RKO (cell line): ENCODE measurements around the gene KRTAP21-1.
"Not testable (repeated sequence)": the region's sequence is repeated elsewhere in the genome, so short reads cannot be mapped to it uniquely, and the experiment has no call there.

Experiments
- DNase-seq: peaks from one replicate; pipeline ENCODE4 v3.0.0-alpha.2; 2016; ENCODE audit warnings: low spot score

The KRTAP21-1 gene

GRCh38 chr21:30755328-30755727 lies at the start of gene KRTAP21-1:
Gene KRTAP21-1 (minus strand): TSS chr21:30755428. CDS start chr21:30755378, 50 bp downstream.
- not testable (repeated sequence) for DNase-seq

GRCh38 chr21:30800605-30801004 lies 45.4 kb upstream of the KRTAP21-1 start:
- no peak for DNase-seq

GRCh38 chr21:30793581-30794314 lies 38.5 kb upstream of the KRTAP21-1 start:
- DNase-seq: no peak

GRCh38 chr21:30779249-30779648 lies 24.0 kb upstream of the KRTAP21-1 start:
- DNase-seq: no peak

GRCh38 chr21:30769724-30770431 lies 14.7 kb upstream of the KRTAP21-1 start:
- peak; percentile 1 for DNase-seq

- no peak for DNase-seq
These were observed 5.5 kb upstream of the KRTAP21-1 start for GRCh38 chr21:30760776-30761175.

GRCh38 chr21:30758306-30758705 lies 3.1 kb upstream of the KRTAP21-1 start:
- no peak for DNase-seq

- DNase-seq: no peak
These were observed 8.1 kb downstream of the KRTAP21-1 start, which contains the start of gene KRTAP21-2 for GRCh38 chr21:30747159-30747558. Gene KRTAP21-2 (minus strand): TSS chr21:30747259. CDS start chr21:30747202, 57 bp downstream.

- no peak for DNase-seq
These were observed 14.8 kb downstream of the KRTAP21-1 start for GRCh38 chr21:30740462-30740861.

GRCh38 chr21:30733026-30733425 lies 22.2 kb downstream of the KRTAP21-1 start:
- DNase-seq: peak; percentile 1

- DNase-seq: no peak
These were observed 28.5 kb downstream of the KRTAP21-1 start for GRCh38 chr21:30726726-30727125.

- DNase-seq: no peak
These were observed 35.8 kb downstream of the KRTAP21-1 start for GRCh38 chr21:30719401-30719800.

- DNase-seq: peak; percentile 71
These were observed 36.9 kb downstream of the KRTAP21-1 start, which contains the start of gene KRTAP21-3 for GRCh38 chr21:30718239-30718909. Gene KRTAP21-3 (minus strand): TSS chr21:30718777. CDS start chr21:30718759, 18 bp downstream.

GRCh38 chr21:30717105-30717504 lies 38.1 kb downstream of the KRTAP21-1 start:
- DNase-seq: no peak

- DNase-seq: no peak
These were observed 40.3 kb downstream of the KRTAP21-1 start for GRCh38 chr21:30714946-30715345.

- DNase-seq: no peak
These were observed 40.8 kb downstream of the KRTAP21-1 start for GRCh38 chr21:30714456-30714855.

GRCh38 chr21:30713766-30714165 lies 41.5 kb downstream of the KRTAP21-1 start:
- DNase-seq: no peak

- no peak for DNase-seq
These were observed 44.7 kb downstream of the KRTAP21-1 start for GRCh38 chr21:30710499-30710898.

GRCh38 chr21:30707409-30707808 lies 47.8 kb downstream of the KRTAP21-1 start:
- DNase-seq: no peak
